Lower leg skin (tissue), 4 donors: ENCODE measurements around the gene PABPN1. TPM values are rescaled to one million over a fixed set of nuclear protein-coding genes. Genes with fewer than 3 reads are reported as not detected.

Experiments
- DNase-seq, 2 donors: peaks; one replicate each; pipeline ENCODE4 v3.0.0-alpha.2; 2019; ENCODE audit warnings: low spot score in 2 of 2
- H3K4me3 ChIP-seq: fragments of 200-600 bp; sonication (generic); 2 replicates; pipeline ENCODE4 v1.5.1; 2017; ENCODE audit warnings: mild to moderate bottlenecking, low read depth; ENCODE audit not compliant: poor library complexity, severe bottlenecking
- CTCF ChIP-seq, 3 donors: fragments of 450-650 bp; IDR thresholded peaks; one replicate each; pipeline ENCODE4 v1.5.1; 2016; ENCODE audit warnings: antibody characterized with exemption in 3 of 3, mild to moderate bottlenecking in 3 of 3, moderate library complexity in 2 of 3
- POLR2A ChIP-seq, 2 donors: fragments of 450-650 bp; IDR thresholded peaks; one replicate each; pipeline ENCODE4 v1.6.1; 2016 to 2017; ENCODE audit warnings: antibody characterized with exemption in 2 of 2, mild to moderate bottlenecking in 1 of 2, moderate library complexity in 1 of 2
- WGBS, 2 donors: methylation state at CpG; one replicate each; pipeline ENCODE4 v1.1.5; 2018; 5-methylcytosine and 5-hydroxymethylcytosine counted together
- intact Hi-C: fragments of 100-400 bp; cut with DNase I; formaldehyde crosslinking; loops from one replicate; pipeline ENCODE4 v1.15.0; 2023; ENCODE audit warnings: low total_unique reads
- total RNA-seq, 4 donors: library from RNA; depleted of rRNA; stranded (reverse); fragments of >200 nt; gene quantifications; one replicate each; pipeline ENCODE4 v1.1.0, GENCODE V29; 2016

PABPN1 gene
- total RNA-seq, 4 donors from 2014 or later, result 25.5 to 65.8 (median 39.9) TPM

- TF ChIP-seq POLR2A (IDR thresholded peaks at IDR 0.05) (no peak), CTCF (IDR thresholded peaks at IDR 0.05) (no peak)
- H3K4me3 ChIP-seq, result no peak overlapping the region
- intact Hi-C loops, result no loop called here
- DNase-seq, result peak in 1 of 2 donors; percentile 68
- 83 to 85% methylated on average over 22 of the region's 22 CpGs for whole genome bisulfite sequencing, 2 donors
Observed at GRCh38 chr14:23359722-23360447, 38.6 kb downstream of the PABPN1 start.

- peak in 1 of 2 donors; percentile 82 for DNase-seq
- intact Hi-C loops, result no loop called here
- TF ChIP-seq POLR2A (IDR thresholded peaks at IDR 0.05) (no peak), CTCF (IDR thresholded peaks at IDR 0.05) (no peak)
- WGBS, 2 donors, result 70 to 72% methylated on average over 9 to 11 of the region's 11 CpGs
- no peak overlapping the region for H3K4me3 ChIP-seq
Observed at GRCh38 chr14:23360496-23360895, 39.2 kb downstream of the PABPN1 start.

GRCh38 chr14:23361320-23361719, 40.1 kb downstream of the PABPN1 start:
- intact Hi-C loops, result no loop called here
- TF ChIP-seq CTCF (IDR thresholded peaks at IDR 0.05) (no peak), POLR2A (IDR thresholded peaks at IDR 0.05) (no peak)
- no peak overlapping the region for H3K4me3 ChIP-seq
- peak in 1 of 2 donors; percentile 76 for DNase-seq

GRCh38 chr14:23361763-23362162, 40.5 kb downstream of the PABPN1 start:
- no peak overlapping the region for H3K4me3 ChIP-seq
- TF ChIP-seq CTCF (IDR thresholded peaks at IDR 0.05) (no peak), POLR2A (IDR thresholded peaks at IDR 0.05) (no peak)
- peak in 1 of 2 donors; percentile 52 for DNase-seq
- 62 to 70% methylated on average over 6 of the region's 6 CpGs for WGBS, 2 donors
- intact Hi-C loops, result no loop called here

GRCh38 chr14:23362200-23362599, 40.9 kb downstream of the PABPN1 start:
- peak in 1 of 2 donors; percentile 26 for DNase-seq
- intact Hi-C loops, result no loop called here
- 29 to 46% methylated on average over 3 of the region's 3 CpGs for WGBS, 2 donors
- TF ChIP-seq POLR2A (IDR thresholded peaks at IDR 0.05) (no peak), CTCF (IDR thresholded peaks at IDR 0.05) (no peak)
- H3K4me3 ChIP-seq, result no peak overlapping the region
